Fibroblast of mammary gland (primary cell): ENCODE data around the gene ENOX2.

ENCODE experiments used
- DNase-seq: peaks from one replicate; pipeline ENCODE4 v3.0.0-alpha.2; 2010; ENCODE audit warnings: low read depth
- H3K4me3 ChIP-seq: 2 replicates; pipeline ENCODE4 v1.5.1; 2011; ENCODE audit warnings: low read depth, mild to moderate bottlenecking, low read length, moderate library complexity; ENCODE audit not compliant: control insufficient read depth
- TF ChIP-seq, protein P1 (sequence below): conservative IDR thresholded peaks from 2 replicates; pipeline ENCODE4 v1.5.1; 2011; ENCODE audit warnings: low read depth, low read length, inconsistent platforms; ENCODE audit not compliant: control insufficient read depth, insufficient read depth

ENOX2 gene

DNA sequence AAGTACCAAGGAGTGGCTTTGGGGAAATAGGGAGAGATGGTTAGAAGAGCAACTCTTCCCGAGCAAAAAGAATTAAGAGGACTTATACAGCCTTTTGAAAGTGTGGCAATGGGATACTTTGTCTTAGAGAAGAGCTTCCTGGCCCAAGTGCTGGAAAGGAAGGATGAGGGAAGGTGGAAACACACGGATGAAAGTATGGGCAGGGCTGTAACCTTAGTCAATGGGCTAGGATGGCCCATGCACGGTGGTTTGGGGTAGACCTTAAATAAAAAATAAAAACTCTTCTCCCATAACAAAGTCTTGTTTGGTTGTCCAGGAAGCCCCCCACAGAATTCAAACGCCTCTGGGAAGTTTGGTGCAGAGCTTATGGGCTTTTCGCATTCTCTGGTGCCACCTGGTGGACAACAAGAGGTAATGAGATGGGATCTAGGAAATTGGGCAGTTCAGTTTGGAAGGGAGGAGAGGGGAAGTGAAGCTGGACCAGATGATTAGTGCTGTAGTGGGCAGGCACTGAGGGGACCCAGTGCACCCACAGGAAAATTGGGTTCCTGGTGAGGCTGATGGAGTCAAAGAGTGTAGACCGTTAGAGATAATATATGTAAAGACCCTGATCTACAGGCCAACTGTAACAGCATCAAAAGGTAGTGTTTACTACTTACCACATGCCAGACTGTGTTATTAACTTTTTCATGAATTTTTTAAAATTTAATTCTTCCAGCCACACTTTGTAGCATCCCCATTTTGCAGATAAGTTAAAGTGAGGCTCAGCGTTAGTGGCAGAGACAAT is 13.8 kb upstream of the ENOX2 start:
- H3K4me3 ChIP-seq = no peak overlapping the region
- peak; percentile 64 for DNase-seq

DNA sequence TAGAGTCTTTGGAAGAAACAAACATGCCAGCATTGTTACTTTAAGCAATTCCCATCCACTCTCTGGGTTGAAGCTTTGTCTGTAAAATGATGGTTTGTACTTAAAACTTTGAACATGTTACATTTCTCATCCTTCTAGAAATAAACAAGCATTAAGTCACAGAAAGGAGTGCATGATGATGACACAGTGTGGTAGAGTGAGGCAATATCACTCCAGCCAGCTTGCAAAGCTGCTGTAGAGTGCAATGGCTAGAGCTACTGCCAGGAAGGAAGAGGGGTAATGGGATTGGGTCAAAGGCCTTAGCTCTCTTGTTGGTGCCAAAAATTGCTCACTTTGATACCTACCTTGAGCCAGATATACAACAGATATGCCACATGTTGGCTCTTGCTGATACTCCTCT is 12.3 kb upstream of the ENOX2 start:
- H3K4me3 ChIP-seq = no peak overlapping the region
- TF ChIP-seq, protein P1, sequence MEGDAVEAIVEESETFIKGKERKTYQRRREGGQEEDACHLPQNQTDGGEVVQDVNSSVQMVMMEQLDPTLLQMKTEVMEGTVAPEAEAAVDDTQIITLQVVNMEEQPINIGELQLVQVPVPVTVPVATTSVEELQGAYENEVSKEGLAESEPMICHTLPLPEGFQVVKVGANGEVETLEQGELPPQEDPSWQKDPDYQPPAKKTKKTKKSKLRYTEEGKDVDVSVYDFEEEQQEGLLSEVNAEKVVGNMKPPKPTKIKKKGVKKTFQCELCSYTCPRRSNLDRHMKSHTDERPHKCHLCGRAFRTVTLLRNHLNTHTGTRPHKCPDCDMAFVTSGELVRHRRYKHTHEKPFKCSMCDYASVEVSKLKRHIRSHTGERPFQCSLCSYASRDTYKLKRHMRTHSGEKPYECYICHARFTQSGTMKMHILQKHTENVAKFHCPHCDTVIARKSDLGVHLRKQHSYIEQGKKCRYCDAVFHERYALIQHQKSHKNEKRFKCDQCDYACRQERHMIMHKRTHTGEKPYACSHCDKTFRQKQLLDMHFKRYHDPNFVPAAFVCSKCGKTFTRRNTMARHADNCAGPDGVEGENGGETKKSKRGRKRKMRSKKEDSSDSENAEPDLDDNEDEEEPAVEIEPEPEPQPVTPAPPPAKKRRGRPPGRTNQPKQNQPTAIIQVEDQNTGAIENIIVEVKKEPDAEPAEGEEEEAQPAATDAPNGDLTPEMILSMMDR = no peak
- peak; percentile 48 for DNase-seq

More for the DNA sequence above, 13.8 kb upstream of the ENOX2 start:
- TF ChIP-seq, protein P1 = peak; percentile 84

DNA sequence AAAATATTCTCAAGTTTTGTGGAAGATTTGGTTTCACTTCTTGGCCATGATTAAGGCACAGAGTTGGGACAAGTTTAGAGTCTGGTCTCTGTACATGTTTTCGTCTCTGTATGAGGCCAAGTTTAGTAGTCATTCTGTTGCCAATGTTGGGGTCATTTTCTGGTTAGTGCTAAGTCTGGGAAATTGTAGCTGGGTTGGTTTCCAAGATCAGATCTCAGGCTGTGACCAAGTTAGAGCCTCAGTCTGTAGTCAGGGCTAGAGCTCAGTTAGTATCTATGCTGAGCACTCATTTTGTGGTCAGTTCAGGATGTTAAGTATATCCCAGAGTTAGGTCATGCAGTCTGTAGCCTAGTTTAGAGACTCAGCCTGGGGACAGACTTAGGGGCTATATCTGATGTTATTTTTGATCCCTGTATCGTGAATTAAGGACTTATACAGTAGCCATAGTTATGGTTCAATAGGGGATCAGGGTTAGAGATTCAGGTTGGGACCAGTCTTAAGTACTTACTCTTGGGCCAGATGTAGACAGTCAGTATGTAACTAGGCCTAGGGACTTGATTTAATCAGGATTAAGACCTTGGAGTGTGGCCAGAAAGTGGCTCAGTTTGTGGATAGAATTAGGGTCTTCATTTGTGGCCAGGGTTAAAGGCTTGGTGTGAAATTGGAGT is 6.6 kb upstream of the ENOX2 start:
- DNase-seq = peak; percentile 5
- H3K4me3 ChIP-seq = no peak overlapping the region
- TF ChIP-seq, protein P1 = no peak

DNA sequence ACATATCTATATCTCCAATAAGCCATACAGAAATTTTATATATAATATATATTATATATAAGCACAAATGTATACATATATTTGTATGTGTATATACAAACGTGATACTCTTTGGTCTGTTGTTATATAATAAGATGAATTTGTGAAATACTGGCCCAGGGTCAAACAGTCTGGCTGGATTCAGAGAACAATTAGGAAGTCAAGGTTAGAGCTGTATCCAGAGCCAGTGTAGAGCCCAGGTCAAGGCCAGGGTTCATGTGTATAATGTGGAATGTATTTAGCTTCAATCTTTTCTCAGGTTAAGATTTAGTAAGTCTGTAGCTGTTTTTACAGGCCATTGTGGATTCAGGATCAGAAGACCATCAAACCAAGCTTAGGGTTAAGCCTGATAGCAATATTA is 3.8 kb upstream of the ENOX2 start:
- DNase-seq = no peak
- TF ChIP-seq, protein P1 = no peak
- H3K4me3 ChIP-seq = no peak overlapping the region

DNA sequence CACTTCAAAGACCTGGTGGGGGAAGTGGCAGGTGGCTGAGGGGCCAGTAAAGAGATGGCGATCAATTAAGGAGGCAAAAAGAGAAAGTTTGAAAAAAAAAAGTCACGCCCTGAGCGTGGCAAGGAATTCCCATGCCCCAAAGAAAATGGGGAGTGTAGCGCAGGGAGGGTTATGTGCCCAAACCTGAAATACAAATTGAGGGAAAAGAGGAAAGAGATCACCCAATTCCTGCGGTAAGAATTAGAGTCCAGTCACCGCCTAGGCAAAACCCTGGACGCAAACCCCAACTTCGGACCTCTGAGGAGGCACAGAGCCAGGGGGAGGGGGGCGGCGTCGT is 595 bp downstream of the ENOX2 start:
- TF ChIP-seq, protein P1 = no peak
- no peak for DNase-seq
- H3K4me3 ChIP-seq = peak overlapping the region; percentile 64

DNA sequence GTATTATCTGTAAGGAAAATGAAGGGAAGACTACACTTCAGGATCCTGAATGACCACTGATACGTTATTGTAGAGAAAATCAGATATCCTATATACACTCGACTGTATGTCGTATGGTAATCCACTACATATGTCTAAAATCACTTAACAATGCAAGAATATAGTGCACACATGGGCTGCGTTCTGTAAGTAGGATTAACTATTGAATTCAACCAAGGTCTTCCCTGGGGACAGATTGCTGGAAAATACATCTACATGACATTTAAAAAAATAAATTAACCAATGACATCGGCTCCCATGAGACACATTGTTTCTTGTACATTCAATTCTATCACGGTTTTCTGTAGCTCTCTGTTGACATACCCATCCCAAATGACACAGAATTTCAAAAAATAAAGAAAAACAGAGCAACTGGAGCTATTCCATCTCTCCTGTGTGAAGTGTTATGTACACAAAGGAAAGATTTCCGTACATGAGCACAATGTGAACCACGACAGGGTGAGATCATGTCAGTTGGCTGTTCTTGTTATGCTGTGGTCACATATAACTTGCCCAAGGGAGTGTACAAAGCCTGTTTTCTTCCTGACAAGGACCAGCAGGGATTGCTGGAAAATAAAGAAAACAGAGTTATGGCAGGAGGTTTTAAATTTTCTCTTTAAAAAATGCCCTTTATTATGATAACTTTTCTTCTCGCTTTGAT is 6.1 kb downstream of the ENOX2 start:
- no peak overlapping the region for H3K4me3 ChIP-seq
- peak; percentile 64 for DNase-seq
- TF ChIP-seq, protein P1 = no peak
